Glomerular endothelial cell (primary cell): ENCODE data around the gene DGKK. TPM values are rescaled to one million over a fixed set of nuclear protein-coding genes. Genes with fewer than 3 reads are reported as not detected.
"Not testable (repeated sequence)": the region's sequence is repeated elsewhere in the genome, so short reads cannot be mapped to it uniquely, and the experiment has no call there.

ENCODE experiments used
- DNase-seq: peaks from one replicate; pipeline ENCODE4 v3.0.0-alpha.2; 2011; ENCODE audit warnings: low read depth, low spot score; ENCODE audit errors: extremely low read depth
- total RNA-seq: library from RNA; depleted of rRNA; stranded (reverse); fragments of >200 nt; gene quantifications from 2 replicates; pipeline ENCODE4 v1.2.3, GENCODE V29; 2015

DGKK gene
- total RNA-seq, 1 donor from 2014 or later, result not detected

DNA sequence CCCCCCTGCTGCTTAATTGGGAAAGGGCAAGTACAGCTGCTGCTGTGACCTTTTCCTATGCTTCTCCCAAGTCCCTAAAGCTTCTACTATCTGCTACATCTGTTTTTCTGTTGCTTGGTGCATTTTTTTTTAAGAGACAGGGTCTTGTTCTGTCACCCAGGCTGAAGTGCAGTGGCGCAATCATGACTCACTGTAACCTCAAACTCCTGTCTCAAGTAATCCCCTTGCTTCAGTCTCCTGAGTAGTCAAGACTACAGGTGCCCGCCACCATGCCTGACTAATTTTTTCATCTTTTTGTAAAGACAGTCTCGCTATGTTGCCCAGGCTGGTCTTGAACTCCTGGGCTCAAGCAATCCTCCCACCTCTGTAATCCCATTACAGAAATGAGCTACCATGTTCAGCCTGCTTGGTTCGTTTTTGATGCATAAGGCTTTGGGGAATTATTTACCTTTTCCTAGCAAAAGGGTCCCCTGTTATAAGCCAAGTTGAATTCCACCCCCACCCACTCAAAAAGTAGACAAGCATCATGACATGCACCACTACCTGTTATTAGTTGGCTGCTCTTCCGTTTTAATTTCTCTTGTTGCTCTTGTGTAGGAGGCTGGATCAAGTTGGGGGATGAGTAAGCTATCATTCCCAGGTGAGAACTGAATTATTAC lies 39.6 kb downstream of the DGKK start:
- no peak for DNase-seq

DNA sequence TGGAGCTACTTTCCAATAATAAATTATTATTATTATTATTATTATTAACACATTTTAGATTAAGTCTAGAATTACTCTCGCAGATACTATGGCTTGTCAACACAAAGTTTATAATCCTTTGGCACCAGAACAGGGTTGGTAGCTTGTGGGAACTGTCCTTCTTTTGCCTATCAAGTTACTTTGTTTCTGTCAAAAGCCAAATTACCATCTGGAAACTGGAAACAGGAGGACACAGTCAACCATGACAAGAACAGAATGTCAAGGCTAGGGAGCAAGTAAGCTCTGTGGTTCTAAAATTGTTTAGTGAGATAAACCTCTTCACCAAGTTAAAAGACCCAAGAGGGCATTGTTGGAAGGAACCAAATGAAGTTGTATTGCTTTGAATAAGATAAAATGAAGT lies 42.5 kb downstream of the DGKK start:
- no peak for DNase-seq

- no peak for DNase-seq
These were observed 62.6 kb downstream of the DGKK start for GRCh38 chrX:50407976-50408375.

GRCh38 chrX:50403903-50404302 lies 66.7 kb downstream of the DGKK start:
- DNase-seq, result no peak

DNA sequence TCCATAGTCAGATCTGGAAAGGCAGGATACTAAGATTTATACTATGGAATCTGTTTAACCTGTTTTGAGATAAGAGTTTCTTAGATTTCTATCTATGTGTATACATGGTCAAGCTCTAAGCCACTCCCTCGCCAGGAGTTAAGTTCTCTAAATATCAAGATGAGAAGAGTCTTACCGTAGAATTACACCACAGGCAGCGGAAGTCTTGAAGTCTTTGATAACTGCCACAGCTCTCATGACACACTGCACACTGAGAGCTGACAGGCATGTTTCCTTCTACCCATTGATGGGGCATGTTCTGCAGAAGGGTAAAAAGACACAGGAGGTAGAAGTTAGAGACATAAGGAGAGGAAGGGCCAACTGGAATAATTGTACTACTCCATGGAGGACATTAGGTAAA lies 67.7 kb downstream of the DGKK start:
- no peak for DNase-seq

GRCh38 chrX:50393902-50394301 lies 76.7 kb downstream of the DGKK start:
- no peak for DNase-seq

GRCh38 chrX:50386520-50386919 lies 84.1 kb downstream of the DGKK start:
- no peak for DNase-seq

GRCh38 chrX:50381729-50382415 lies 88.8 kb downstream of the DGKK start:
- no peak for DNase-seq

DNA sequence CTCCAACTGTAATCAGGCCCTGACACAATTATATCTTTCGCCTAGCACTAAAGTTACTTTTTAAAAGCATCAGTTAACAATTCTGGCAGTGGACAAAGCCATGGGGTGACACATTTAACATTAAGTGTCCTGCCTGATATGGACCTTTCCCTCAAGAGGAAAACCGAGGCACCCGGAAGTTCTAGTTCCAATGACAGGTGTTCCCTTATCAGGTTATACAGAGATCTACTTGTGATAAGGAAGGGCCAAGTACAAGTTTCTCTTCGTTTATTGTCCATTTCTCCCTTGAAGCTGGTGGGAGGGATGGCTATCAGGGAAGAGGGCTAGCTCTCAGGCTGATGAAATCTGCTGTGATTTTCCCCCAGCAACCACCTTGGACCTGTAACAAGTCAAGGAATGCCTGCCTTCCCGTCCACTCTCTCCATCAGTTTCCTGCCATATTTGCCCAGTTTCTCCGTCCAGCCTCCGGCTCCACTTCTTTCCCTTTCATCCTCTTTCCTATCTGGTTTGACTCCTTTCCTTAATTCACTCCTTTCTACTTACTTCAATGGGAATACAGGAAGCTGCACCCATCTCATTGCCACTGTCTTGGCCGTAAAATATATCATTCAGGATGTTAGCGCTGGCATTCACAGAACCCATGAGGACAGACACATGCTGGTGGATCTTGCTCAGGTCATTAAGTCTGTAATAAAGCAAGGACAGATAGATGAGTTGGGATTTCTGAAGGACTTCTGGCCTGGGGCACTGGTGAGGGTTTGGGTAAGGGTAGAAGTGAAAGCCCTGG lies 95.0 kb downstream of the DGKK start:
- DNase-seq, result no peak

DNA sequence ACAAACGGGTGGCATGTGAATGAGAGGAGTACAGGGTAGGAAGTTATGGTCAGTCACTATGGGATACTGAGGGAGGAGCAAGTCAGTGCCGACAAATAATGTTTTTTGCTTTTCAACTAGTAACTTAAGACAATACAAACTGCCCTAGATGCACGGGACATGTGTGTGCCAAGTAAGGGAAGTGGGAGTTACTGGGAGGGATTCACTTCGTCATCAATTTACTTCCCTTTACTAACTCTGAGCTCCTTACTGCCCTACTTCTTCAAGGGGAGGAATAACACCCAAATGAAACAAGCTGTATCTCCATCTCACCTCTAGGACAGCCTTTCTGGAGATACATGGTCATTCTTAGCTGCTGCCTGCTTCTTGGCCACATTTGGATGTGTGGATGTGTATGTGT lies 97.7 kb downstream of the DGKK start:
- no peak for DNase-seq

DNA sequence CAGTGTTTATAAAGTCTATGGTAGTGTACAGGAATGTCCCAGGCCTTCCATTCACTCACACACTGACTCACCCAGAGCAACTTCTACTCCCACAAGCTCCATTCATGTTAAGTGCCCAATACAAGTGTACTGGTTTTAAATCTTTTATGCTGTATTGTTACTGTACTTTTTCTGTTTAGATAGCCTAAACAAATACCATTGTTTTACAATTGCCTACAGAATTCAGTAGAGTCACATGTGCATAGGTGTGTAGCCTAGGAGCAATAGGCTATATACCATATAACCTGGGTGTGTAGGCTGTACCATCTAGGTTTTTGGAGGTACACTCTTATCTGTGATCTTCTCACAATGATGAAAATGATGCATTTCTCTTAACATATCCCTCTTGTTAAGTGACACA lies 126.7 kb downstream of the DGKK start:
- DNase-seq, result no peak

DNA sequence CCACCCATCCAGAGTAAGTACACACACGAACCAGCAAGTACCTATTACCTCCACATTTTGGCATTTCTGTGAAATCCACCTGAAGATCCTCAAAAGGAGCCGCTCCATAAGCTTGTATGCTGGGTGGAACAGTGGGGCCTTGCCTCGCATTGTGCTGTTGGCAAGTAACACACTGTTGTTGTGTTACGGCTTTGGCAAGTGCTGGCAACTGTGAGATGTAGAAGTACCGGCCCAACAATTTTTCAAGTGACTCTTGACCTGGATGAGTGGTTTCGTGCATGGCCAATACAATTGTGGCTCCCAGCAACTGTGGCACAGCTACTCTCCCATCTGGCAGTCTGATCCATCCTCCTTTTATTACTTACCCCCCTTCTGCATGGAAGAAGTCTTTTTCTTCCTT lies 137.3 kb downstream of the DGKK start:
- no peak for DNase-seq

DNA sequence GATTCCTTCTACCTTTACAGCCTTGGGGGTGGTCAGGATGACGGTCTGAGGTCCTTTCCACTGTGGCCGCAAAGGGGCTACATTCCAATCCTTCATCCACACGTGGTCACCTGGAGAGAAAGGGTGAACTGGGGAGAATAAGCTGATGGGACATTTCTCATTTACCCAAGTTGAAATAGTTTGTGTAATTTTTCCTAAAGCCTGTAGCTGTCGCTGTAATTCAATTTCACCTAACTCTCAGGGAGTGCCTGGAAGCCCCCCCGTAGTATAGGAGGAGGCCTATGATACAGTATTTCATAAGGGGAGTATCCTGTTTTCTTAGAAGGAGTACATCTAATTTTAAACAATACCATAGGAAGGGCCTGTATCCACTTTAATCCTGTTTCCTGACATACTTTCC lies 138.0 kb downstream of the DGKK start:
- DNase-seq, result not testable (repeated sequence)

GRCh38 chrX:50327235-50327634 lies 143.4 kb downstream of the DGKK start:
- DNase-seq, result no peak
